GM12878 (cell line): Measurements from ENCODE around the gene MTIF3. TPM values are rescaled to one million over a fixed set of nuclear protein-coding genes. Genes with fewer than 3 reads are reported as not detected.

Experiments
- ATAC-seq: fragments of 200-7000 bp; cut with Tn5 transposase; 3 replicates; pipeline ENCODE4 v1.9.1; 2020; ENCODE audit warnings: mild to moderate bottlenecking, moderate library complexity
- BruUV-seq: library from RNA; stranded (reverse); fragments of 400-500 nt; replicated peaks from 2 replicates; lab custom pipeline; 2021; lab: Mats Ljungman, UMichigan
- CTCF ChIA-PET: fragments of 300-600 bp; sonication (Branson Sonifier 250); formaldehyde crosslinking; extraction: SDS; loops from one replicate; lab custom pipeline; 2021; ENCODE audit warnings: inconsistent platforms; lab: Yijun Ruan, JAX
- POLR2A ChIA-PET: fragments of 350-600 bp; formaldehyde crosslinking; extraction: SDS; loops from one replicate; lab custom pipeline; 2021; ENCODE audit warnings: inconsistent platforms; lab: Charles Lee
- RAD21 ChIA-PET: fragments of 300-600 bp; sonication (Branson Sonifier 250); formaldehyde crosslinking; loops from one replicate; lab custom pipeline; 2023; ENCODE audit warnings: antibody characterized with exemption; ENCODE audit not compliant: unreplicated experiment; lab: Charles Lee
- SMC1A ChIA-PET: fragments of 300-600 bp; sonication (Branson Sonifier 250); formaldehyde crosslinking; loops from one replicate; lab custom pipeline; 2023; ENCODE audit not compliant: unreplicated experiment, uncharacterized antibody; lab: Charles Lee
- DNase-seq: peaks from one replicate; pipeline ENCODE4 v3.0.0-alpha.2; 2011; ENCODE audit warnings: low read depth, low spot score
- FAIRE-seq: peaks from 3 replicates; lab custom pipeline; 2011; peaks lifted over from hg19 to GRCh38; lab: Jason Lieb, UNC
- H2AFZ ChIP-seq: 2 replicates; pipeline ENCODE4 v1.6.0; 2011; ENCODE audit warnings: low read depth, low read length, control low read depth; ENCODE audit not compliant: control insufficient read depth
- H3K27ac ChIP-seq: 2 replicates; pipeline ENCODE4 v1.5.1; 2011; ENCODE audit warnings: control low read depth; ENCODE audit not compliant: control insufficient read depth, insufficient read depth
- H3K27me3 ChIP-seq, 2 experiments: replicated peaks in 1 of 2; 2 replicates each; pipeline versions ENCODE4 v1.6.0 to v1.6.1; 2011; ENCODE audit warnings: low read length in 1 of 2; ENCODE audit not compliant: control insufficient read depth in 2 of 2, insufficient read depth in 2 of 2
- H3K36me3 ChIP-seq, 2 experiments: 2 replicates each; pipeline ENCODE4 v1.5.1; 2011; ENCODE audit warnings: low read length in 1 of 2; ENCODE audit not compliant: control insufficient read depth in 2 of 2, insufficient read depth in 2 of 2
- H3K4me1 ChIP-seq: 2 replicates; pipeline ENCODE4 v1.6.1; 2011; ENCODE audit warnings: mild to moderate bottlenecking, low read length, moderate library complexity, mixed read lengths; ENCODE audit not compliant: control insufficient read depth, insufficient read depth
- H3K4me2 ChIP-seq: 2 replicates; pipeline ENCODE4 v1.6.0; 2011; ENCODE audit warnings: control low read depth; ENCODE audit not compliant: control insufficient read depth, insufficient read depth
- H3K4me3 ChIP-seq: fragments of 200-600 bp; sonication (generic); 2 replicates; pipeline ENCODE4 v1.5.1; 2016
- H3K79me2 ChIP-seq: 2 replicates; pipeline ENCODE4 v1.6.0; 2011; ENCODE audit warnings: low read length; ENCODE audit not compliant: control insufficient read depth, insufficient read depth
- H3K9ac ChIP-seq: 2 replicates; pipeline ENCODE4 v1.8.0; 2011; ENCODE audit warnings: low read length, control low read depth, mixed read lengths; ENCODE audit not compliant: control insufficient read depth, insufficient read depth
- H3K9me3 ChIP-seq: replicated peaks from 3 replicates; pipeline ENCODE4 v1.5.1; 2011; ENCODE audit warnings: mild to moderate bottlenecking, low read length; ENCODE audit not compliant: control insufficient read depth, insufficient read depth
- H4K20me1 ChIP-seq: 2 replicates; pipeline ENCODE4 v1.6.0; 2011; ENCODE audit not compliant: control insufficient read depth, insufficient read depth
- CHD2 ChIP-seq: IDR thresholded peaks from 2 replicates; pipeline ENCODE4 v1.6.1; 2011; ENCODE audit warnings: low read depth, low read length, improper control_type of control experiment, borderline replicate concordance
- CREM ChIP-seq: IDR thresholded peaks from 2 replicates; pipeline ENCODE4 v1.6.1; 2014; ENCODE audit warnings: antibody characterized with exemption, low read depth
- EED ChIP-seq: sonication (generic); IDR thresholded peaks from 2 replicates; pipeline ENCODE4 v1.6.1; 2016; ENCODE audit warnings: antibody characterized with exemption, low read depth
- HSF1 ChIP-seq: fragments of 150-350 bp; IDR thresholded peaks from 2 replicates; pipeline ENCODE4 v1.6.1; 2014; ENCODE audit warnings: mild to moderate bottlenecking, low read depth, low read length
- NFXL1 ChIP-seq: fragments of 450-650 bp; IDR thresholded peaks from 2 replicates; pipeline ENCODE4 v1.6.1; 2017; ENCODE audit warnings: antibody characterized with exemption, mild to moderate bottlenecking, borderline replicate concordance
- RUNX3 ChIP-seq: IDR thresholded peaks from 2 replicates; pipeline ENCODE4 v1.6.1; 2012; ENCODE audit warnings: low read length, inconsistent platforms
- SIX5 ChIP-seq: IDR thresholded peaks from 2 replicates; pipeline ENCODE4 v1.6.1; 2011; ENCODE audit warnings: mild to moderate bottlenecking, low read depth, low read length, moderate library complexity; ENCODE audit not compliant: severe bottlenecking
- SREBF1 ChIP-seq: IDR thresholded peaks from 2 replicates; pipeline ENCODE4 v1.6.1; 2012; ENCODE audit warnings: mild to moderate bottlenecking, low read length
- ZNF384 ChIP-seq: IDR thresholded peaks from 2 replicates; pipeline ENCODE4 v1.6.1; 2012; ENCODE audit warnings: low read depth, mild to moderate bottlenecking, low read length, improper control_type of control experiment, borderline replicate concordance
- ZNF687 ChIP-seq: fragments of 450-650 bp; IDR thresholded peaks from 2 replicates; pipeline ENCODE4 v1.6.1; 2017; ENCODE audit warnings: mild to moderate bottlenecking, moderate library complexity
- WGBS: methylation state at CpG from one replicate; pipeline ENCODE4 v1.1.6; 2016; ENCODE audit warnings: low lambda C conversion rate; ENCODE audit not compliant: insufficient replicate concordance, insufficient coverage; ENCODE audit errors: missing lambda C conversion rate; 5-methylcytosine and 5-hydroxymethylcytosine counted together
- in situ Hi-C: fragments of 300-500 bp; cut with MboI; formaldehyde crosslinking; loops from 9 replicates; pipeline ENCODE4 v1.14.3; 2018; ENCODE audit warnings: mixed read lengths
- intact Hi-C: fragments of 100-400 bp; cut with micrococcal nuclease; formaldehyde crosslinking; loops from one replicate; pipeline ENCODE4 v1.14.2; 2022; ENCODE audit not compliant: unreplicated experiment
- polyA plus RNA-seq, 11 experiments: library from polyadenylated mRNA; depleted of rRNA in 4 of 11; unstranded in 6 of 11; stranded (reverse) in 5 of 11; fragments of >200 nt; fragmentation: Nextera tagmentation in 4 of 11; fragmentation: Illumina TruSeq in 1 of 11; extraction: Ambion mirVana in 4 of 11; extraction: Trizol in 1 of 11; gene quantifications; 1 replicate in 1 of 11; 2 replicates in 10 of 11; pipeline versions ENCODE4 v1.2.1 to v1.2.3, GENCODE V29; 2011 to 2016; ENCODE audit warnings: inconsistent platforms in 2 of 11, missing spikeins in 2 of 11, low read depth in 1 of 11
- total RNA-seq, 4 experiments: library from RNA; depleted of rRNA in 3 of 4; stranded (reverse); fragments of >200 nt in 3 of 4; fragmentation: Illumina TruSeq in 1 of 4; extraction: Trizol in 1 of 4; gene quantifications; 2 replicates each; pipeline versions ENCODE4 v1.2.1 to v1.2.3, GENCODE V29; 2013 to 2021

MTIF3 gene
- total and polyA plus RNA-seq, 10 of the 15 experiments (the other 5 are each of a cell fraction or from before 2014, with no cell fraction given), result 22.4 to 73.9 (median 49.7) TPM

- ChIA-PET CTCF (interaction anchor here (0.9 to 6.0 kb wide), 4 partner anchors 10 to 382 kb away, joined by 3 to 30 read pairs (median 3); partner anchors contain the start of gene GTF3A), RAD21 (interaction anchor here (4.8 kb wide), 1 partner anchor 22 kb away, joined by 32 read pairs; the partner anchor contains the start of gene GTF3A), POLR2A (interaction anchor here (0.5 to 2.6 kb wide), 4 partner anchors 14 to 173 kb away, joined by 3 to 16 read pairs (median 8); partner anchors contain the start of genes GTF3A and LNX2), SMC1A (interaction anchor here (1.0 to 3.6 kb wide), 2 partner anchors 13 to 22 kb away, joined by 5 to 41 read pairs; partner anchors contain the start of gene GTF3A)
- 99% methylated on average over 4 of the region's 4 CpGs for WGBS
- Histone ChIP-seq H3K9ac (no peak overlapping the region; the same call in 1 of the 2 replicates), H3K79me2 (peaks cover 22% of the 10 kb centered on the region), H2AFZ (no peak overlapping the region), H3K27me3 (no peaks in the 10 kb centered on the region), H3K4me2 (peak overlapping the region; percentile 98), H3K27ac (no peak overlapping the region; the same call in 1 of the 2 replicates), H3K4me3 (peak overlapping the region; percentile 44; the same call in 1 of the 2 replicates), H3K4me1 (peaks cover 11% of the 10 kb centered on the region), H3K36me3 (no peaks in the 10 kb centered on the region), H4K20me1 (no peaks in the 10 kb centered on the region), H3K9me3 (no peaks in the 10 kb centered on the region)
- FAIRE-seq, result no peak
- intact Hi-C loops, result no loop called here
- no peak for TF ChIP-seq SREBF1
- TF ChIP-seq CREM, result no peak
- no TSS peak for BruUV-seq
- DNase-seq, result no peak
- no peak for ATAC-seq
- in situ Hi-C loops, result no loop called here
These were observed 2.1 kb downstream of the MTIF3 start for GRCh38 chr13:27448308-27448707.

- intact Hi-C loops (no loop called here), in situ Hi-C loops (no loop called here)
- ChIA-PET SMC1A (no interaction called here), RAD21 (interaction anchor here (4.8 kb wide), 1 partner anchor 21 kb away, joined by 32 read pairs; the partner anchor contains the start of gene GTF3A), CTCF (interaction anchor here (6.0 kb wide), 1 partner anchor 21 kb away, joined by 30 read pairs; the partner anchor contains the start of gene GTF3A), POLR2A (interaction anchor here (0.5 to 0.6 kb wide), 4 partner anchors 14 to 477 kb away, joined by 3 to 7 read pairs (median 4); no protein-coding TSS in a partner anchor)
- no peaks in the 10 kb centered on the region for H4K20me1 ChIP-seq
- peak overlapping the region; percentile 44 for H3K4me2 ChIP-seq
- peak overlapping the region; percentile 5; the same call in 1 of the 2 replicates for H2AFZ ChIP-seq
- H3K27ac ChIP-seq, result 0 out of 2 replicates have a peak overlapping the region, but pooled peaks have one; percentile 9
- ATAC-seq (no peak), DNase-seq (no peak), FAIRE-seq (no peak)
- H3K79me2 ChIP-seq, result peaks cover 22% of the 10 kb centered on the region
- peak overlapping the region; percentile 29; the same call in 1 of the 2 replicates for H3K4me3 ChIP-seq
- WGBS, result 2% methylated on average over 7 of the region's 7 CpGs
- no peak overlapping the region for H3K9ac ChIP-seq
- peaks cover 0 to 5% of the 10 kb centered on the region in 2 experiments; a peak in 1 of 4 replicates for H3K36me3 ChIP-seq
- no peaks in the 10 kb centered on the region for H3K9me3 ChIP-seq
- no peaks in the 10 kb centered on the region for H3K27me3 ChIP-seq
- H3K4me1 ChIP-seq, result peaks cover 15% of the 10 kb centered on the region
- BruUV-seq, result no TSS peak
- TF ChIP-seq SIX5 (no peak), ZNF687 (no peak), RUNX3 (0 out of 2 replicates have a peak, but pooled peaks have one; percentile 7), NFXL1 (no peak), HSF1 (no peak), ZNF384 (peak; percentile 53), CHD2 (no peak), EED (no peak)
These were observed 3.3 kb downstream of the MTIF3 start for GRCh38 chr13:27446986-27447583.
